Activated effector memory CD4-positive, alpha-beta T cell treated with anti-CD3 and anti-CD28 coated beads, Interleukin-2, amount 50 U/mL, for 16 hours (primary cell): ENCODE data around the gene COL4A2.

Source experiments
- DNase-seq: peaks from one replicate; pipeline ENCODE4 v3.0.0-alpha.2; 2020

The COL4A2 gene

DNA sequence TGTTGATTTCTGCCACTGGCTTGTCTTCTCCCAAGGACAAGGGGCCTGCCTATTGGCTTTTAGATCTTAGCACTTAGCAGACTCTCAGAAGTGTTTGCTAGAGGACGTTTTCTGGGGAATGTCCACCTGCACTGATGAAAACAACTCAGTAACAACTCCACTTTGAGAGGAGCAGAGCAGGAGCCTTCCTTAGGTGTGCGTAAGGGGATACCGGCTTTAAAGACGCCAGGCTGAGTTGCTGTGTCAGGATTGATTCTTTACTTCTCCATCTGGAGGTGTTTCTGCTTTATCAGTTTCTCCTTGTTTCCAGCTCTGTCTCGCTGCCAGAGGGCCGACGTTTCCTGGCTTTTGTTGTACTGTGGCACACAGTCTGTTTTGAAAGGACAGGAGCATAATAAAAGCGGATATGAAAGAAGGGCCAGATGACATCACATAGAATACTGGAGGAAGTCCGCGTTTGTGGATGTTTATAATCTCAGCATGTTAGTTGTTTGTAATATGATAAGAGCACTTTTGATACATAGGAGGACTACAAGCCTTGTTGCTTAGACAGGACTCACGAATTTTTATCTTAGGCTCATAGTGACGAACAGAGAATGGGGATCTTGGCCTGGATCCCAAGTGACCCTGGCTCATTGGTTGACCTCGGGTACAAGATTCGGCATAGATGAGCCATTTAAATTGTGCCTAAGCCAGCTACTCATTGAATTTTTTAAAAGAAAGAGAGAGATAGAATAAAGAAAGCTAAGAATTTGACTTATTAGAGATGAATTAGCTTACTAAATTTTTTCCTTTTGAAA is 34.6 kb downstream of the COL4A2 start:
- no peak for DNase-seq

DNA sequence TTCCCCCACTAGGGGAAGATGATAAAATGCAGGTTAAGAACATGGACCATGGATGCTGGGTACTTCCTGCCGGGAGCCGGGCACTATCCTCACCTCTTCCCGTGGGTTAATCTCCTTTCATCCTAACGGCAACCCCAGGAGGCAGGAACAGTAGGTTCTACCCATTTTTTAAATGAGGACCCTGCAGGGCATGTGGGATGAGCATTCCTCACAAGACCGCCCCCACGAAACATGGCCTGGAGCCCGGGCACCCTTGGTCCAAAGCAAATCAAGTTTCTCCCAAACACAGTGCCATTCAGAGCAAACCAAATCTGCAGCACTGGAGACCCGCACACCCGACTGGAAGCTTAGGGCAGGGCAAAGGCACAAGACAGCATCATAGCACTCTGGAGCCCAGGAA is 35.4 kb downstream of the COL4A2 start:
- no peak for DNase-seq

DNA sequence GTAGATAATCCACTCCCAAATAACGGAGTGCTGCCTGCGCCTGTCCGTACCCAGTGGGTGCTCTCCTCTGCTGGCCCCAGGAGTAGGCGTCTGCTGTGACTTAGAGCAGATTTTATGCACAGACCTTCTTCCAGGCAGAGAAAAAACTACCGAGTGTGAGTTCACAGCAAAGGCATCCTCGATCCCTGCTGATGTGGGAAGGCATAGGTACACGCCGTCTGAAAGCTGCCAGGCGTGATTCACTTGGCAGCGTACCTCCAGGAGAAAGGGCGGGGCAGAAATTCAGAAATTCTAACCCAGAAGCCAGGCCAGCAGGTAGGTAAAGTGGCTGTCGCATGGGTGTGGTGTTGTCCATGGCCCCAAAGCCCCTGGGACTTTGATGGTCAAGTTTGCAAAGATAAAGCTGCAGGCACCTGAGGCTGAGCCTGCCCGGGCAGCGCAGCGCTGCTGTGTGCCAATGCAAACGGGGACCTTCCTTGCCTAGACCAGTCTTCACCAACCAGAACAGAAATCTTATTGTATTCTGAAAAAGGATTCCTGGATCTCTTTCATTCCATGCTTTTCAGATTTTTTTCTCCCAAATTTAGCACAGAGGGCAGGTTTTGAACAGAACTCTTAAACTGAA is 36.3 kb downstream of the COL4A2 start:
- DNase-seq, result no peak

DNA sequence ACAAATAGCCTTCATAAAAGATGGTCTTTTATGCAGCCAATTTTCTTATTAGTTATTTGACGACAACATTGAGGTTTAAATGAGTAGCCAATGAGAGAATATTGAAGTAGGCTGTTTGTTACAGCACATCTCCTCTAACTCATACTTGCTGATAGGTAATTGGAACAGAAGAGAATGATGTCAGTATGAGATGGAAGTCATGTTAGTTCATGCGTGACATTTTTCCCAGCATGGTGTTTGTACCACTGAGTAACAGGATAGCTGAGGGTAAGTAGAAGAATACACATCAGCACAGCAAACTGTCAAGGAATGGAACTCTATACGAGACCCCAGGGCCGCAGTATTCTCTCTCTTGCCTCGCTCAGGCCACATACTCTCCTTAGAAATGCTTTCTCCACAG is 37.2 kb downstream of the COL4A2 start:
- DNase-seq, result no peak

DNA sequence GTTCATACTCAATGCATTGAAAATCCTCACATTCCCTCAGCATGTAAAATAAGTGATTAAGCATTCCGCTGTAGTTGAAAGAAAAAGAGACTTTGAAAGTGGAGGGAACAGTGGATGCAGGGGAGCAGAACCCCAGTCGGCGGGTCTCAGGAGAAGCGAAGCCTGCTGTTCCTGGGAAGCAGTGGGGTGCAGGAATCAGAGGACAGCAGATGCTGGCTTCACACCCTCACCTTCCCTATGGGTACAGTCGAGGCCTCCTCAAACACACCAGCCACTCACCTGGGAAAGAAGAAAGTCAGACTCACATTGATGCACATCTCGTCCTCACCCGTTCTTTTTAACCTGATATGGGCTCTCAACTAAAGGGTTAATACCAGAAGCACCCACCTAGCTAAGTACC is 38.2 kb downstream of the COL4A2 start:
- DNase-seq, result no peak

DNA sequence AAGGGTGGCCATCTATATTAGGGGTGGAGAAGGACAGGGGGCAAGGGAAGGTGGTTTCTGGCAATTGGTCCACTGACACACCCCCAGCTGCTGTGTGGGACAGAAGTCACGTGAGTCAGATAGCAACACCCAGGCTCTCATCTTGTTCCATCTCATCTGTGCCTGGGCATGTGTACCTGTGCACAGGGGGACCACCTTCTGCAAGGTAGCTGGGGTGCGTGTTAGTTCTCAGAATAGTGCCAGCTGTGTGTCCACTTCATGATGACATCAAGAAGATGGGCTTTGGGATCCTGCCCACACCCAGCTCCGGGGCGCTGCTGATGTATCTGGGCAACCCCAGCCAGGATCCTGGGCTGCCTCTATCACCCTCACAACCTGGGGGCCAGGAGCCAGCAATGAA is 38.6 kb downstream of the COL4A2 start:
- no peak for DNase-seq

DNA sequence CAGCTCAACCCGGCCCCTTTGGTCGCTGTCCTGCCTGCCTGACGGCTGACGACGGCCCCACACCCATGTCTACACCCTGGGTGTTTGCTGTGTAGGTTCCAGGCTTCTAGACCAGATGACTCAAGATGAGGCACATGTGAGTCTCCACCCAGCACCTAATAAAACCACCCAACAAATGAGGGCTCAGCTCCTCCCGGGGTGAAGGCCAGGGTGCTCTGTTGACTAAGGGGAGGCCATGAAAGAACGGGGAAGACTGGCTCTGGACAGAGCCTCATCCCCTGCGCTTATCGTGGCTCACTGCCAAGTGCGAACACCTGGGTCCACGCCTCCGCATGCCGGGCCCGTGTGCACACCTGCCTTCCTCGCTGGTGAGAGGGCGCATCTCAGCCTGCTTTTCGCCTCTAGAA is 39.6 kb downstream of the COL4A2 start:
- no peak for DNase-seq

DNA sequence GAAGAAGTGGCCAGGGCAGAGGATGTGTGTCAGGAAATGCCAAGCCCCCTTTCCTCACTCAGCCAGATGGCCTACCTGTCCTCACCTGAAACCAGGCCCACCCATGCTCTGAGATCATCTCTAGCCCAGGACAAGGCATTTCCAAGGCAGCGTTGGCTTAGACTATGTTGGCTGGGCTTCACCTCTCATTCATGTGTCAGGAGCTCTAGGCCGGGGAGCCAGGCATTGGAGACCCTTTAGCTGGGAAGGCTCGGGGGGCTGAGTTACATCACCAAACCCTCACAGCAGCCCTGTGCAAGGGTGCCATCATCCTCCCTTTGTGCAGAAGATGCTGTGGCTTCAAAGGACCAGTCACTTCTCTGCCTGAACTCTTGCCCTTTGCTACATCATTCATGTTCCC is 40.0 kb downstream of the COL4A2 start:
- DNase-seq, result no peak

DNA sequence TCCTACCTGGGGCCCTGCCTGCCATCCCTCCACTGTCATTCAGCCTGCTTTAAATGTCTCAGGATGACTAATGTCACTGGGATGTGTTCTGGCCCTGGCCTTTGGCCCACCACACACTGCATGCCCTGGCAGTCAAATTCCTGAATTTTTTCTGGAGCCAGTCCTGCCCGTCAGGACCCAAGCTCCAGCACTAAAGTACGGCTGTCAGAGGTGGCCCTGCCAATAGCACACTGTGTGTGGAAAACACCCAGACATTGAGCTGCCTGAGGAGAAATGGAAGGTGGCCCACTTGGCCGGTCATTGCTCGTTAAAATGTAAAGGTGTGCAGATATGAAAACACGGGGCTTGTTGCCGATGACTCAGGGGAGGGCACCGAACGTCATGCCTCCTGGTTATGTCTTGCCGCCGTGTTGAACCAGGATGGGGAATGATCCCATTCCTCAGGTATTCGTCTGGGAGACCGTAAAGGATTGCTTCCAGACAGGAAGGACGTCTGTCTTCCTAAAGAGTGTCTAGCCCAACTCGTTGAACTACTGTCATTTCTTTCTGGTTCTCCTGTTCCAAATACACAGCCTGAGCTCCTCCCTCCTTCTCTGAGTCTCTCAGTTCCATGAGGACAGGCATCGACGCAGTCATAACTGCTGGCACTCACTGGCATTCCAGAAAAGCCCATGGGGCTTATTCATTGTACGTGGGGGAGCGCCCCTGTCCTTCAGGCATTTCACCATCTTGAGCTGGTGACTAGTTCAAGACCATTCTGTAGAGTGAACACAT is 40.6 kb downstream of the COL4A2 start:
- DNase-seq, result no peak

DNA sequence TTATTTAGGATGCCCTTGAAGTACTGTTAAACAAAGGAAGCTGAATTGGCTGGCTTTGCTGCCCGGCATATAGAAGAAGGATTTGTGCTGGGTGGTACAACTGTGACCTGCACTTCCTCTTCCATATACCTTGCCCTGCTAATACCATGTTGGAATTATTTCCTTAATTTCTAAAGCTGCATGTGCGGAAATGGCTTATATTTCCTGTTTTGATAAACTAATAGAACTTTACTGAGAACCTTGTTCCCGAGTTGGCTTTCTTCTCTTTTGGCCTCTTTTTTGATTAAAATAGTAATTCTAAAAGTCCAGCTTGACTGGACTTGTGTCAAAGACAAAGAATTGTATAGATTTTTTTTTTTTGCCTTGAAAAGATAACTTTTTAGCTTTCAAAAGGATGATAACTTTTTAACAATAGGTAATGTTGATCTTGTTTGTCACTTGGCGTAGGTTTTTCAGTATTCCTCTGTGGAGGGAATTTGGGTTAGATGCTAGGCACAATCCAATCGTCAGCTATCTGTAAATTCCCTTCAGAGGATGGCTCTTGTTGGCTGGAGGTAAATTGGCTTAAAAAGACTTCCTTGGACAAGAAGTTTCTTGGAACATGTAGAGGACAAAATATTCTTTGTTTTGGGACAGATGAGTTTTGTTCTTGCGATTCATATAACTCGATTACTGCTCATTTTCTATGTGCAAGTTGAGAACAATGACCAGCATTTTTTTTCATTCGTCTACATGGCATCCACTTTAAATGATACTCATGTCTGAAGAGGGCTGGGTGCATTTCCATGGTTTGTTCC is 41.4 kb downstream of the COL4A2 start:
- no peak for DNase-seq

DNA sequence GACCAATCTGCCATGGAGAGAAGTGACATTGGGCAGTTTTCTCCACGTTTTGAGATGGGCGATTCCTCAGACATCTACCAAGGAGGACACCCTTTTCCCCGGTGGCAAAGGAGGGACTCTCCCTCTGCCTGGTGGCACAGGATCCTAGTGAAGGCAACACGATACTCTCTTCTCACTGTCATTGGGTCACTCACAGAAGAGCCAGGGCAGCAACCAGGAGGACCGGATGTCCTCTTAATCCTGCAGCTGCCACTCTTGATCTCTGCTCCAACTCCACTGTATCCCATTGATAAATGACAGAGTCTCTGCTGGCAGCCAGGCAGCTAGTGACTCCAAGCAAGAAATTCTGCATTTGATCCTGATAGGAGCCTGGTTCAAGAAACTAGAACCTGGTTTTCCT is 42.2 kb downstream of the COL4A2 start:
- no peak for DNase-seq

DNA sequence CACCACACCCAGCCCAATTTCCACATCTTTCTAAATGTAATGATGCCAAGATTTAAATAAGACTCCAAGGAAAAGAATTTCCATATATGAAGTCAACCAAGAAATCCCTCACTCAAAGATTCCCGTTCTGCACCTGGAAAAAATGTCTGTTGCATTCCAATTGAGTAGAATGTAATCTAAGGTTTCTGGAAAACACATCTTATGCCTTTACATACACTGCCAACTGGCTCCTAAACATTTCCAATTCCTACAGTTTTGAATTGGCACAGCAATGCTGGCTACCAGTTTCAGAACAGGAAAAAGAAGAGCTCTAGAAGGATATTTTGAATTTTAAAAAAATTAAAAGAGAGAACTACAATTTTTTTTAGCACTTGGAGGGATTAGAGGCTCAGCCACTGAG is 43.0 kb downstream of the COL4A2 start:
- no peak for DNase-seq

DNA sequence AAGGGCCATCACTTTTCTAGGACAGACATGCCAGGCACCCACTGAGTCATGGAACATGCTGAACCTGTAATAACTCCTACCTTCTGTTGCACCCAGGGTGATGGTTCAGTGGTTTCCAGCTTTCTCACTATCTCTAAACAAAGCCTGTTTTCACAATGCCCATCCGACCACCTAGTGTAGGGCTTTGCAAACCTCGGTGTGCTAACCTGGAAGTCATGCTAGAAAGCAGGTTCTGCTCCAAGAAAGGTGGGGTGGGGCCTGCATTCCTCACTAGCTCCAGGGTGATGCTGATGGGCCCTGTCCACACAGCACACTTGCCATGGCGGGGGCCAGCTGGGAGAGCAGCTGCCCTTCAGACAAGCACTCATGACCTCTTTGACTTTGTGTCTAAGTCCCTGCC is 43.4 kb downstream of the COL4A2 start:
- no peak for DNase-seq

DNA sequence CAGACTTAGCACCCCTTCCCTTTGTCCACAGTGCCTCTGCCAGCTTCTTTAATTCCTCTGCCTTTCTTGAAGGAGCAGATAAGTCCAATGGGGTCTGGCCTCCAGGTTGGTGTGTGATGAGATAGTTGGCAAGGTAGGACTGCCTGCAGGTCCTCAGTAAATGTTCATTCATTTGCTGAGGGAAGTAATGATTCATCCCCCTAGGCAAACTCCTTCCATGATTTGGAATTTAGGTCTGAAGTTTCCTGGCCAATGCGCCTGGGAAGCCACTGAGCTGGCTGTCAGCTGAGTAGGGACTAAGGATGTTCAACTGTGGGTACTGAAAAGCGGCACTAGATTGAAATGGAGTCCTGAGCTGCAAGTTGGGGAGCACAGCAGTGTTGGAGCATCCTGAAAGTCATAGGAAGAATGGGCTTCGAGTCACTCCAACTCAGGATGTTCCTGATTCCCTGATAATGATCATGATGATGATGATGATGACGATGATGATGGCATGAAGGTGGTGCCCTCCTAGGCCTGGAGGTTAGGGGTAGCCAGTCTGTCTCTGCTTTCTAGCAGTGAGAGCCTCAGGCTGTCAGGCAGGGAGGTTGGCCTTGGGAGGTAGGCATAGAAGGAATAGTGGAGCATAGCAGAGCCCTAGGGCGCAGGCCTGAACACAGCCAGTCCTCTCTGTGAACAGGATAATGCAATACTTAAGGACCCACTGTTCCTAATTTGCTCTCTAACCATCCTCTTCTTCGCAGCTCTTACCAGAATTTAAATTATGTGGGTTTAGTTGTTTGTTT is 44.7 kb downstream of the COL4A2 start:
- DNase-seq, result no peak

DNA sequence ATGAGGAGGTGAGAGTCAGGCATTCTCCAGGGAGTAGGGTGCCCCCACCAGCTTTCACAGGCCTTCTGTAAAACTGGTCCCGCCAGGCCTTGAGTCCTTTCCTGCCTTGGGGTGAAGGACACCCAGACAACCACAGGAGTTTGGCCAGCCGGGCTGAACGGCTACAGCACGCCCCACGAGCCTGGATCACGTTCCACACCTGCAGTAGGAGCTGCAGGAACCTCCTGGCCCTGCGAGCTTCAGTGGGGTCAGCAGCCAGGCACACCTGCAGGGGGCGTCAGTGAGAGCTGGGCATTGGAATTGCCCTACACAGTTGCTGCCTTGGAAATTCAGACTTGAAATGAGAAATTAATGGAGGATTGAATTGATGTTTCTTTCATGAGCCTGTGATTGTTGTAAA is 45.7 kb downstream of the COL4A2 start:
- no peak for DNase-seq

DNA sequence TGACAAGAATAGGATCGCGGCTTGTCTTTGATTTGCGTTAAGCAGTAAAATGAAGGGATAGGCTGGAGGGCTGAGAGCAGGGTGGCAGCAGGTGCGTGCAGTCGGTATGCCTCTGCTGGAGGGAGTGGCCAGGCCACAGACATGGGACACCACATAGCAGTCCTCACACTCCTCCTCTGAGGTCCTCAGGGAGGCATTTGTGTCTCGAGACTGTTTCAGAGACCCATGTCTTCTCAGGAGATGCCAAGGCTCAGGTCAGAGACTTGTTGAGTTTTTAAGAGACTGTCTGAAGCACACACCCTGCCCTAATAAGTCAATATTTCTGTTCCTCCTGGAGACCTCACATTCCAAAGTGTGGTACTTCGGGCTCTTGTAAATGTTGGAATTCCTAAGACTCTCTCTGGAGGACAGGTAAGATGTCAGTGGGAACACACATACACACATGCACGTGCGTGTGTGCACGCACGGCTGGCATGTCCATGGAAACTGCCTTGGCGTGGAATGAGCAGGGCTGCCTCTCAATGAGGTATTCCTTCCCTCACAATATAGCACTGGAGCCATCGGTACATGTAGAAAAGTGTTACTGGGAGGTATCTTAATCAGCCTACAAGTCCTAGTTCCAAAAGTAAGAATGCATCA is 46.4 kb downstream of the COL4A2 start:
- no peak for DNase-seq

DNA sequence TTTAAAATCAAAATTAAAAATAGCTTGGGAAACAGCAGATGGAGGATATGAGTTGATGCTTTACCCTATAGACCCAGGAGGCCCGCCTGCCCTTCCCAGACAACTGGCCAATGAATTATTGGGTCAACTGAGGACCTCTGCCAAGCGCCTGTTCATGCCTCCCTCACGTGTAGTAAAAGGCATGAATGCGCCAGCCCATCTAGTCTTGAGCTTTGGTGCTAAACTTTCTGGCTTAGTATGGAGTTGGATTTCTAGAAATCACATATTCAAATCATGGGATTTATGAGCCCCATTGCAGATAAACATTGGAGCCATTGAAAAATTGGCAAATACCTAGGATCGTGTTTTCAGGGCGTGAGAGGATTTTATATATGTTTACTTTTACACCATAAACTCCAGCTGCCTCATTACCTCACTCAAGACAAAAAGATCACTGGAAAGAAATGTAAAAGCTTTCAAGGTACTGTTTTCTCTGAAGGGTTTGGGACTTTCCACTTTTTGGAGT is 47.1 kb downstream of the COL4A2 start:
- no peak for DNase-seq

DNA sequence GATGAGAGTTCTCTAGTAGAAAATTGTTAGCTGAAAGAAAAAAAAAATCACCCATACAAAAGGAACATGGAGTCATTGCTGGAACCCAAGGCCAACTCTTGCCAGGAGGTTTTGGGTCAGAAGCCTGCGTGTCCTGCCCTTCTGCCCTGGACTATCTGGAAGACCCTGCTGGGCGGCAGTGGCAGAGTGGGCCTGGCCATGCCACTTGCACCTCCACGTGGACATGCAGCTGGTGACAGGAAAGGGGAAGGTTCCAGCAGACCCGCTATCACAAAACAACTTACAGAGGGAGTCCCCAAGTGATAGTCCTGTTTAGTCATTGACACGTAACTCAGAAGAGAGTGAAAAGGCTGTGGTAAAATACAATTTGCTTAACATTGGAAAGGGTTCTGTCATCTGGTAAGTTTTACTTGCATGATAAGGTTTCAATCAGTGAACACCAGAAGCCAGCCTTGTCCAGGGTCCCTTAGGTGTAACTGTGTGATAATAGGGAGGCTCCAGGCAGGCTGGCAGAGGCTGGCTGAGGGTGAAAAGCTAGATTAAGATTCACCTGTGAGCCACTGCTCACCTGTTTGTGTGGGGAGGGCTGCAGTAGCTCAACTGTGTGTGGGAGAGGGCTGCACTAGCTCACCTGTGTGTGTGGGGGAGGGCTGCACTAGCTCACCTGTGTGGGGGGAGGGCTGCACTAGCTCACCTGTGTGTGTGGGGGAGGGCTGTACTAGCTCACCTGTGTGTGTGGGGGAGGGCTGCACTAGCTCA is 47.8 kb downstream of the COL4A2 start:
- no peak for DNase-seq

DNA sequence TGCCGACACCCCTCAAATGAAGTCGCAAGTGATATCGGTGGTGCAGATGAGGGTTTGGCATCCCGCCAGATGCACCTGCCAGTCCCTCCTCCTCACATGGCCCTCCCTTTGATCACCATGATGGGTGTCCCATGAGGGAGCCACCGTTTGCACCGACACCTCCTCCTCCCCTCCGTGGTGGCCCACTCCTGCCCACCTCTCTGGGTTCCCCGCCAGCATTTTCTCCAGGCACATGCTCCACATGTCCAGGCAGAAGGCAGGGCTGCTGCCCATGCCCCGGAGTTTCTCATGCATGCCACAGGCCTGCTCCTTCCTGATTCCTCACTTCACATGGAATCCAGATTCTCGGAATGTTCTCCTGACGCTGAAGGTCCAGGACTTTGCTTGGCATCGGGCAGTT is 49.3 kb downstream of the COL4A2 start:
- no peak for DNase-seq

DNA sequence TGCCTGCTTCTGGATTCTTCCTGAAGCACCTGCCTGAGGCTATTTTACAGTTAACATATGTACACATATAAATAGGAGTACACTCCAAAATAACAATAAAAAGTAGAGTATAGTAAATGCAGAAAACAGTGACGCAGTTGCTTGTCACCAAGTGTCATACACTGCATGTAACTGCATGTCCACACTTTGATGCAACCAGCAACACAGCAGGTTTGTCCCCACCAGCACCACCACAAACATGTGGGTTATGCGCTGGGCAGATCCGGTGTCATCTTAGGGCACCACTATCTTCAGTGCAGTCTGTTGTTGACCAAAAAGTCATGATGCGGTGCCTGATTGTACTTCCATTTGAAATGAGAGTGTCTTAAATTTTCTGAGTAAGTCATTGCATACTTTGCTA is 51.3 kb downstream of the COL4A2 start:
- DNase-seq, result no peak

DNA sequence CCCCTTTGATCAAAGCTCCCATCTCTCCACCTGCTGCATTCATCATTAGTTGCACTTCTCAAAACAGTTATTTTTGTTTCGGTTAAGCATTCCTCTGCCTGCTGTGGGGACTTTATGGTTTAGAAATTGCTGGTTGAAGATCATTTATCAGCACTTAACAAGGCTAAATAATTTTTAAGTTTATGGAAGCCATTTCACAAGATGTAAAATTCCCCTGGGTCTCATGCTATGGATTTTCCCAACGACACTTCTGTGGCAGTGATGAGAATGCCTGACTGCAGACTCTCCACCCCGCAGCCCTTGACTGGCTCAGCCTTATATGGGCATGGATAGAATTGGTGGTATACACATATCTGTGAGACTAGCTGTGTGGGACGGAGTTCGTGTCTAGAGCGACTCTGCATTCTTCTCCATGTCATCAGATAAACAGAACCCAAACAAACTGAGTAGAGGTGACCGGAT is 52.8 kb downstream of the COL4A2 start:
- no peak for DNase-seq
